ENCODE results near the gene GUCA1A.
"Not testable (repeated sequence)": the region's sequence is repeated elsewhere in the genome, so short reads cannot be mapped to it uniquely, and the experiment has no call there.

The GUCA1A gene

DNA sequence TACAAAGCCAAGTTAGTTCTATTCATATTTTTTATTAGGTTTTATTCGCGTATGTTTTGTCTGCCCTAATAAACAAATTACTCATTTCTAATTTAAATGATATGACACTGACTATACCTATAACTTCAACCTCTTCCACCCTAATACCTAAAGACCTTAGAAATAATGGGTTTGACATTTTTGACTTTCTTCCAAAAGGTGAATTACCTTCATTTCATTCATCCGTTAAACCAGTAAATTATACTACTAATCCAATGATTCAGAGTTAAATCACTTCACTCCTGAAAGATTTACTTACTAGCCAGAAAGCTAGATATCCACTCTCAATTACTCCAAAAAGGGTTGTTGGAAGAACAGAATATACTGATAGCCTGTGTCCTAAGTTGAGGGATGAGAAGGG lies 39.3 kb downstream of the GUCA1A start:
- TF ChIP-seq, protein P1, sequence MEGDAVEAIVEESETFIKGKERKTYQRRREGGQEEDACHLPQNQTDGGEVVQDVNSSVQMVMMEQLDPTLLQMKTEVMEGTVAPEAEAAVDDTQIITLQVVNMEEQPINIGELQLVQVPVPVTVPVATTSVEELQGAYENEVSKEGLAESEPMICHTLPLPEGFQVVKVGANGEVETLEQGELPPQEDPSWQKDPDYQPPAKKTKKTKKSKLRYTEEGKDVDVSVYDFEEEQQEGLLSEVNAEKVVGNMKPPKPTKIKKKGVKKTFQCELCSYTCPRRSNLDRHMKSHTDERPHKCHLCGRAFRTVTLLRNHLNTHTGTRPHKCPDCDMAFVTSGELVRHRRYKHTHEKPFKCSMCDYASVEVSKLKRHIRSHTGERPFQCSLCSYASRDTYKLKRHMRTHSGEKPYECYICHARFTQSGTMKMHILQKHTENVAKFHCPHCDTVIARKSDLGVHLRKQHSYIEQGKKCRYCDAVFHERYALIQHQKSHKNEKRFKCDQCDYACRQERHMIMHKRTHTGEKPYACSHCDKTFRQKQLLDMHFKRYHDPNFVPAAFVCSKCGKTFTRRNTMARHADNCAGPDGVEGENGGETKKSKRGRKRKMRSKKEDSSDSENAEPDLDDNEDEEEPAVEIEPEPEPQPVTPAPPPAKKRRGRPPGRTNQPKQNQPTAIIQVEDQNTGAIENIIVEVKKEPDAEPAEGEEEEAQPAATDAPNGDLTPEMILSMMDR (IDR thresholded peaks at IDR 0.05; ENCODE audit: extremely low read depth, missing control alignments): no peak
- no peak for DNase-seq (ENCODE audit: low spot score)

DNA sequence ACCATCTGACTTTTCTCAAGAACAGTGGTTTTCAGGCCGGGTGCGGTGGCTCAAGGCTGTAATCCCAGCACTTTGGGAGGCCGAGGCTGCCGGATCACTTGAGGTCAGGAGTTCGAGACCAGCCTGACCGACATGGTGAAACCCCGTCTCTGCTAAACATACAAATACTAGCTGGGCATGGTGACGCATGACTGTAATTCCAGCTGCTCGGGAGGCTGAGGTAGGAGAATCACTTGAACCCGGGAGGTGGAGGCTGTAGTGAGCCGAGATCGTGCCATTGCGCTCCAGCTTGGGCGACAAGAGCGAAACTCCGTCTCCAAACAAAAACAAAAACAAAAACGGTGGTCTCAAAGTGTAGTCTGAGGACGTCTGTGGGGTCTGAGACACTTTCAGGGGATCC lies 43.3 kb downstream of the GUCA1A start:
- DNase-seq (ENCODE audit: low spot score): not testable (repeated sequence)

DNA sequence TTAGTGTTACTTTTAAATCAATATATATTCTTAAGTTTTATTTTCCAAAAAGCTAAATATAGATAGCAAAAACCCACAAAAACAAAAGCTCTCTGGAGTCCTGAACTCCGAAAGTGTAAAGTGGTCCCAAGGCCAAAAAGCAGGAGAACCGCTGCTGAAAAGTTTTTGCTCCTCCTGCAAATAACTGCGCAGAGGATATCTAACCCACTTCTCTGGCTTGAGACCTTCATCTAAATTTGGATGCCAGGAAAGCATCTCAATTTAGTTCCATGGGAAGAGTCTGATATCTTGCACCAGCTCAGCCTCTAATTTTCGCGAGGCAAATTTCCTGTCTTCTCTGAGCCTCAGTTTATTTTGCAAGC lies 44.0 kb downstream of the GUCA1A start:
- TF ChIP-seq, protein P1 (IDR thresholded peaks at IDR 0.05; ENCODE audit: extremely low read depth, missing control alignments): no peak
- DNase-seq (ENCODE audit: low spot score): no peak

DNA sequence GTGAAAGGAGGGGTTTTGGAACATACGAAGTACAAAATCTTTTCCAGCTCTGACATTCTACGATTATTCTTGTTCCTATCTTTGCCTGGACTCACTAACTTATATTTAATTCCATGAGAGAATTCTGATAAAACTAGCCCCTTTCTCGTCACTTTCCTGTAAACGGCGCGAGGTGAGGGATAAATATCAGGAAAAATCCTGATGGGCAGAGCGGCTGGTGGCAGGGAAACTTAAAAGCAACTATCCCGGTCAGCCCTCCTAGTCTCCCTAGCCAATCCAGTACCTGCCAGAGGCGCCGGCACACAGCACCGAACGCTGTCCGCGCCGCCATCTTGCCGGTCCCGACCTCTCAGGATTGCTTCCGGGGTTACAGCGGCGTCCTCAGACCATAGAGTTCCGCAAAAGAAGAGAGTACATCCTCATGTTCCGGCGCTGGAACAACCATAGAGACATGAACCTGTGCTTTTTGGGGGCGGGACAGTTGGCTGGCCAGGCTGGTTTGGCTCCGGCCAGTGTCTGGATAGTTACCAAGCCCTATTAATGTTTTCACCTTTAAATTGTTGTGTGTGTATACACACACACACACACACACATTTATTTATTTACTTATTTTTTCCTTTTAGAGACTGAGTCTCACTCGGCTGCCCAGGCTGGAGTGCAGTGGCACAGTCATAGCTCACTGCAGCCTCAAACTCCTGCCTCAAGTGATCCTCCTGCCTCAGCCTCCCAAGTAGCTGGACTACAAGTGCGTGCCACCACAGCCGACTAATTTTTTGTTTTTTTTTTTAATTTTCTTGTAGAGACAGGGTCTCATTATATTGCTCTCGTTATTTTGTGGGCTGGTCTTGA lies 44.6 kb downstream of the GUCA1A start, which contains the start of gene MRPS10:
MRPS10 (minus strand) TSS at position 343 of the 849 bp plus-strand sequence; CDS start at position 331, 12 bp downstream.
- TF ChIP-seq, protein P1 (IDR thresholded peaks at IDR 0.05; ENCODE audit: extremely low read depth, missing control alignments): no peak
- DNase-seq (ENCODE audit: low spot score): peak; percentile 89

DNA sequence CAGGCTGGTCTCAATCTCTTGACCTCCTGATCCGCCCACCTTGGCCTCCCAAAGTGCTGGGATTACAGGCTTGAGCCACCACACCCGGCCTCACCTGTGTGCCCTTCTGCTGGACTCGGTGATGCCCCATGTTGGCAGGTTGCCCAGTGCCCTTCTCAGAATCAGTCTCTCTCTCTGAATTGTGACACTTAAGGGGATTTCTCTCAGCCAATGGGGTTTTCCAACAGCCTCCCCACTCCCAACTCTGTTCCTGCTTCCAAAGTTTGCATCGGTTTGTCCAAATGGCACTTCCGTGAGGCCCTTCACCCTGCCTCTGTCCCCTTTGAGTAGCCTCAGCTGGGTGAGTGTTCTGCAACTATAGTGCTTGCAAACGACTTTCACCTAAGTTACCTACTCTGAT lies 47.6 kb downstream of the GUCA1A start:
- TF ChIP-seq, protein P1 (IDR thresholded peaks at IDR 0.05; ENCODE audit: extremely low read depth, missing control alignments): no peak
- DNase-seq (ENCODE audit: low spot score): no peak

DNA sequence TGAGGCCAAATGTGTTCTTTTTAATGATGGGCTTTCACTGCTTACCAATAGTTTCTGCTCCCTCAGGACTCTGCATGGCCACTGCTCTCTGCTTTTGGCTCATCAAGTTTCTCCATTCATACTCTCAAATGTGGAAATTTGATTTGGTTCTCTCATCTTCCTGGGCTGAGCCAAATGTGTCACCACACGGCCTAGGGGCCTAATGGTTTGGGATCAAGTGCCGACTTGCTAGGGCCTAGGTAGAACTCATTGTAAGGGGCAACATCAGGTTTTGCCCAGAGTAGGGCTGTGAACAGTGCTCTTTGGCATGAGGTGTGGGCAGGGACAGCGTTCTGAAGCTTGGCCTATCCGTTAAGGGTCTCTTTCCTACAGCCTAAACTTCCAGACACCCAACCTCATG lies 48.4 kb downstream of the GUCA1A start:
- TF ChIP-seq, protein P1 (IDR thresholded peaks at IDR 0.05; ENCODE audit: extremely low read depth, missing control alignments): no peak
- no peak for DNase-seq (ENCODE audit: low spot score)

DNA sequence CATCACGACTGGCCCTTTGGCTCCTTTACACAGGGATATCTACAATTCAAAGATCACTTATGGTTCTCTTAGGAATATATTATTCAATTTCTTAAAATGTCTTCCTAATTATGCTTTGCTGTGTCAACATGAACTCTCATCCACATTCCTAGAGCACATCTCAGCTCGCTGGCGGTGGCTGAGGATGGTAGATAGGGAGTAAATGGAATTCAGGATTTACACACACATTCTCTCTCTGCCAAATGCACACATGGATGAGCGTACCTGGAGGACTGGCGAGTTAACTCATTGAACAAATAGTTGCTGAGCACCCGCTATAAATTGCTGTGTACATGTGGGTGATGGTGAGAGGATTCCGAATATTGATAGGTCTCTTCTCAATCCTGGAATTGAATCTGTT lies 49.3 kb downstream of the GUCA1A start:
- no peak for DNase-seq (ENCODE audit: low spot score)
- TF ChIP-seq, protein P1 (IDR thresholded peaks at IDR 0.05; ENCODE audit: extremely low read depth, missing control alignments): no peak
